ENCODE data around the gene FBXL3.

FBXL3 gene

GRCh38 chr13:77028202-77028601 lies 1.2 kb upstream of the FBXL3 start:
- peak overlapping the region; percentile 66 for H3K4me3 ChIP-seq (replicated peaks; ENCODE audit: low read depth, low read length)
- no peak for TF ChIP-seq CTCF (IDR thresholded peaks at IDR 0.05; ENCODE audit: low read length, missing control alignments)
- DNase-seq (ENCODE audit: low read depth) = peak; percentile 50

- TF ChIP-seq CTCF (IDR thresholded peaks at IDR 0.05; ENCODE audit: low read length, missing control alignments) = no peak
- DNase-seq (ENCODE audit: low read depth) = peak; percentile 61
- peak overlapping the region; percentile 66 for H3K4me3 ChIP-seq (replicated peaks; ENCODE audit: low read depth, low read length)
These were observed 601 bp downstream of the FBXL3 start for GRCh38 chr13:77026255-77026860.

- no peak for TF ChIP-seq CTCF (IDR thresholded peaks at IDR 0.05; ENCODE audit: low read length, missing control alignments)
- no peak overlapping the region for H3K4me3 ChIP-seq (replicated peaks; ENCODE audit: low read depth, low read length)
- peak; percentile 51 for DNase-seq (ENCODE audit: low read depth)
These were observed 4.6 kb downstream of the FBXL3 start for GRCh38 chr13:77022341-77022740.

GRCh38 chr13:77019756-77020155 lies 7.2 kb downstream of the FBXL3 start:
- no peak overlapping the region for H3K4me3 ChIP-seq (replicated peaks; ENCODE audit: low read depth, low read length)
- TF ChIP-seq CTCF (IDR thresholded peaks at IDR 0.05; ENCODE audit: low read length, missing control alignments) = no peak

GRCh38 chr13:77016888-77017623 lies 9.9 kb downstream of the FBXL3 start:
- no peak for TF ChIP-seq CTCF (IDR thresholded peaks at IDR 0.05; ENCODE audit: low read length, missing control alignments)
- no peak for DNase-seq (ENCODE audit: low read depth)
- no peak overlapping the region for H3K4me3 ChIP-seq (replicated peaks; ENCODE audit: low read depth, low read length)

More at GRCh38 chr13:77019756-77020155, 7.2 kb downstream of the FBXL3 start:
- DNase-seq (ENCODE audit: low read depth) = no peak

GRCh38 chr13:77016251-77016812 lies 10.6 kb downstream of the FBXL3 start:
- no peak for TF ChIP-seq CTCF (IDR thresholded peaks at IDR 0.05; ENCODE audit: low read length, missing control alignments)
- no peak for DNase-seq (ENCODE audit: low read depth)
- H3K4me3 ChIP-seq (replicated peaks; ENCODE audit: low read depth, low read length) = no peak overlapping the region
